ENCODE results near the gene SETSIP. TPM values are rescaled to one million over a fixed set of nuclear protein-coding genes. Genes with fewer than 3 reads are reported as not detected.

The SETSIP gene
- total RNA-seq, 3 donors from 2014 or later, result not detected

- H3K27ac ChIP-seq, result no peak overlapping the region
- no peak overlapping the region for H3K4me3 ChIP-seq
- H3K9me3 ChIP-seq, result no peaks in the 10 kb centered on the region
- DNase-seq (ENCODE audit: low spot score in 2 of 2), result no peak
- H3K4me1 ChIP-seq, result no peaks in the 10 kb centered on the region
- H3K27me3 ChIP-seq, result no peaks in the 10 kb centered on the region
- intact Hi-C loops (cut with DNase I; ENCODE audit: low total_unique reads), result no loop called here
- no peaks in the 10 kb centered on the region for H3K36me3 ChIP-seq
- TF ChIP-seq CTCF (IDR thresholded peaks at IDR 0.05) (no peak), POLR2A (IDR thresholded peaks at IDR 0.05) (no peak), POLR2AphosphoS5 (IDR thresholded peaks at IDR 0.05) (no peak)
Measured at GRCh38 chr1:92040971-92041370, 34.2 kb downstream of the SETSIP start.

DNA sequence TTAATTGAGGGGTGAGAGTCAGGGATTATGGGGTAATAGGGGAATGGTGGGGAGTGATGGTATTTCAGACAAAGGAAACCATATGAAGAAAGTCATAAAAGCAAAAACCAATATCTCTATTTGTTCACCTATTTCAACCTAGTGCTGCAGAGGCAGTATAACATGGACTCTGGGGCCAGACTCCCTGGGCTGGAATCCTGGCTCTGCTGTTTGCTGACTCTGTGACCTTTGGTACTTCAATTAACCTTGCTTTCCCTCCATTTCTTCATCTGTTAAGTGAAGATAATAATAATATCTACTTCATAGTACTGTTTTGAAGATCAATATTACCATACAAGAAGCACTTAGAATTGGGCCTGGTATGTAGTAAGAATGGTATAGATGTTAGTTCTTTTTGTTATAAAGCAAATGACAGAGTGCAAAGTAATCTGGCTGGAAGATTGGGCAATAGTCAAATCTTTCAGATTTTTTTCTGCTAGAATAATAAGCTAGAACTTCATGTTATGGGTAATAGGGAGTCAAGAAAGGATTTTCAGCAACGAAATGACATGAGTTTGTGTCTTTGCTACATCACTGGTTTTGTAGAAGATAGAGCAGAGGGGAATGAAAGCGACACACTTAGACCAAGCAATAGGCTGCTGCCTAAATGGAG lies 36.4 kb downstream of the SETSIP start:
- intact Hi-C loops (cut with DNase I; ENCODE audit: low total_unique reads), result no loop called here
- Histone ChIP-seq H3K4me1 (no peaks in the 10 kb centered on the region), H3K27ac (no peak overlapping the region), H3K4me3 (no peak overlapping the region), H3K36me3 (no peaks in the 10 kb centered on the region), H3K27me3 (no peaks in the 10 kb centered on the region), H3K9me3 (no peaks in the 10 kb centered on the region)
- TF ChIP-seq CTCF (IDR thresholded peaks at IDR 0.05), result no peak
- TF ChIP-seq POLR2A (IDR thresholded peaks at IDR 0.05), result no peak
- no peak for TF ChIP-seq POLR2AphosphoS5 (IDR thresholded peaks at IDR 0.05)
- DNase-seq (ENCODE audit: low spot score in 2 of 2), result no peak

GRCh38 chr1:92037400-92037799 lies 37.8 kb downstream of the SETSIP start:
- no peak overlapping the region for H3K4me3 ChIP-seq
- no peaks in the 10 kb centered on the region for H3K4me1 ChIP-seq
- H3K36me3 ChIP-seq, result no peaks in the 10 kb centered on the region
- intact Hi-C loops (cut with DNase I; ENCODE audit: low total_unique reads), result no loop called here
- no peaks in the 10 kb centered on the region for H3K9me3 ChIP-seq
- no peak for DNase-seq (ENCODE audit: low spot score in 2 of 2)
- no peak for TF ChIP-seq POLR2AphosphoS5 (IDR thresholded peaks at IDR 0.05)
- no peak for TF ChIP-seq CTCF (IDR thresholded peaks at IDR 0.05)
- TF ChIP-seq POLR2A (IDR thresholded peaks at IDR 0.05), result no peak
- H3K27me3 ChIP-seq, result no peaks in the 10 kb centered on the region
- no peak overlapping the region for H3K27ac ChIP-seq

- no peaks in the 10 kb centered on the region for H3K4me1 ChIP-seq
- TF ChIP-seq POLR2A (IDR thresholded peaks at IDR 0.05) (no peak), CTCF (IDR thresholded peaks at IDR 0.05) (no peak), POLR2AphosphoS5 (IDR thresholded peaks at IDR 0.05) (no peak)
- H3K36me3 ChIP-seq, result no peaks in the 10 kb centered on the region
- no peak overlapping the region for H3K27ac ChIP-seq
- no peaks in the 10 kb centered on the region for H3K9me3 ChIP-seq
- intact Hi-C loops (cut with DNase I; ENCODE audit: low total_unique reads), result loop anchor here (5.0 kb wide), 1 partner anchor 314 kb away; no protein-coding TSS in a partner anchor
- no peaks in the 10 kb centered on the region for H3K27me3 ChIP-seq
- no peak overlapping the region for H3K4me3 ChIP-seq
- no peak for DNase-seq (ENCODE audit: low spot score in 2 of 2)
Measured at GRCh38 chr1:92031281-92032110, 43.7 kb downstream of the SETSIP start.

- TF ChIP-seq CTCF (IDR thresholded peaks at IDR 0.05) (no peak), POLR2AphosphoS5 (IDR thresholded peaks at IDR 0.05) (no peak), POLR2A (IDR thresholded peaks at IDR 0.05) (no peak)
- Histone ChIP-seq H3K9me3 (no peaks in the 10 kb centered on the region), H3K36me3 (no peaks in the 10 kb centered on the region), H3K27me3 (no peaks in the 10 kb centered on the region), H3K4me1 (no peaks in the 10 kb centered on the region), H3K27ac (no peak overlapping the region), H3K4me3 (peak overlapping the region in 2 of 3 donors; percentile 58 to 82)
- intact Hi-C loops (cut with DNase I; ENCODE audit: low total_unique reads), result loop anchor here (5.0 kb wide), 1 partner anchor 313 kb away; no protein-coding TSS in a partner anchor
- no peak for DNase-seq (ENCODE audit: low spot score in 2 of 2)
Measured at GRCh38 chr1:92030656-92031107, 44.5 kb downstream of the SETSIP start.
